Esophagus muscularis mucosa (tissue), 3 donors: ENCODE results near the gene CCNI.

Experiments used
- POLR2A ChIP-seq: fragments of 450-650 bp; IDR thresholded peaks from one replicate; pipeline ENCODE4 v1.6.1; 2017; ENCODE audit warnings: antibody characterized with exemption, moderate library complexity, mild to moderate bottlenecking, low read depth
- TF ChIP-seq, protein P1 (sequence below), 3 experiments: fragments of 200-600 bp in 2 of 3; fragments of 450-650 bp in 1 of 3; sonication (generic) in 2 of 3; IDR thresholded peaks; one replicate each; pipeline ENCODE4 v1.5.1; 2017 to 2019; ENCODE audit warnings: antibody characterized with exemption in 3 of 3, mild to moderate bottlenecking in 2 of 3, moderate library complexity in 1 of 3

DNA sequence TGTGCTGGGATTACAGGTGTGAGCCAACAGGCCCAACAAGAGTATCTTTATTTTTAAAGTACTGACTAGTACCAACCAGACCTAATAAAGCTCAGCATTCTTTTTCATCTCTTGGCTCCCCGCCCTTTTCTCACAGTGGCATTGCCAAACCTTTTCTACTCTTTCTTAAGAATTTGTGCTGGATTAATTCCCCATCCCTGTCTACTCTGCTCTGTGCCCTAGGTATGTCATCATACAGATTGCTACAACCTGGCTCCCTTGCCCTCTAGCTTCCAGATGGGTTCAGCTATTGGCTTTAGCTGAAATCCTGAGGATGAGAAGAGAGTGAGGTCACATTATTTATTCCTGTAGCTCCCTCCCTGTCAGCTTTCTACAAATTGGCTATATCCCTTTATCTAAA lies 34.9 kb upstream of the CCNI start:
- TF ChIP-seq, protein P1, sequence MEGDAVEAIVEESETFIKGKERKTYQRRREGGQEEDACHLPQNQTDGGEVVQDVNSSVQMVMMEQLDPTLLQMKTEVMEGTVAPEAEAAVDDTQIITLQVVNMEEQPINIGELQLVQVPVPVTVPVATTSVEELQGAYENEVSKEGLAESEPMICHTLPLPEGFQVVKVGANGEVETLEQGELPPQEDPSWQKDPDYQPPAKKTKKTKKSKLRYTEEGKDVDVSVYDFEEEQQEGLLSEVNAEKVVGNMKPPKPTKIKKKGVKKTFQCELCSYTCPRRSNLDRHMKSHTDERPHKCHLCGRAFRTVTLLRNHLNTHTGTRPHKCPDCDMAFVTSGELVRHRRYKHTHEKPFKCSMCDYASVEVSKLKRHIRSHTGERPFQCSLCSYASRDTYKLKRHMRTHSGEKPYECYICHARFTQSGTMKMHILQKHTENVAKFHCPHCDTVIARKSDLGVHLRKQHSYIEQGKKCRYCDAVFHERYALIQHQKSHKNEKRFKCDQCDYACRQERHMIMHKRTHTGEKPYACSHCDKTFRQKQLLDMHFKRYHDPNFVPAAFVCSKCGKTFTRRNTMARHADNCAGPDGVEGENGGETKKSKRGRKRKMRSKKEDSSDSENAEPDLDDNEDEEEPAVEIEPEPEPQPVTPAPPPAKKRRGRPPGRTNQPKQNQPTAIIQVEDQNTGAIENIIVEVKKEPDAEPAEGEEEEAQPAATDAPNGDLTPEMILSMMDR (IDR thresholded peaks at IDR 0.05): no peak
- TF ChIP-seq POLR2A: no peak
